Measurements from ENCODE around the gene ABCC4. TPM values are rescaled to one million over a fixed set of nuclear protein-coding genes. Genes with fewer than 3 reads are reported as not detected.
A peak's percentile ranks its signal among the peaks of the same experiment; 100 is the strongest.

ABCC4 gene
- polyA plus RNA-seq, 1 donor = 15.1 TPM

GRCh38 chr13:95325485-95325884, 24.2 kb upstream of the ABCC4 start:
- Histone ChIP-seq H3K4me3 (ENCODE audit: low read length) (no peak overlapping the region), H3K36me3 (ENCODE audit: control insufficient read depth, insufficient read depth, low read length) (no peaks in the 10 kb centered on the region), H3K27ac (ENCODE audit: low read length) (no peak overlapping the region), H3K4me1 (ENCODE audit: control insufficient read depth, insufficient read depth, low read length) (no peaks in the 10 kb centered on the region), H3K9me3 (ENCODE audit: control insufficient read depth, low read depth, low read length) (no peaks in the 10 kb centered on the region), H3K27me3 (ENCODE audit: control insufficient read depth, insufficient read depth, low read length) (no peaks in the 10 kb centered on the region)
- no CpG with 5 or more reads among the region's 3 CpGs for WGBS (ENCODE audit: insufficient coverage, low lambda C conversion rate)
- DNase-seq = no peak

- WGBS (ENCODE audit: insufficient coverage, low lambda C conversion rate) = no CpG with 5 or more reads among the region's 16 CpGs
- Histone ChIP-seq H3K4me3 (ENCODE audit: low read length) (no peak overlapping the region), H3K36me3 (ENCODE audit: control insufficient read depth, insufficient read depth, low read length) (no peaks in the 10 kb centered on the region), H3K27me3 (ENCODE audit: control insufficient read depth, insufficient read depth, low read length) (no peaks in the 10 kb centered on the region), H3K9me3 (ENCODE audit: control insufficient read depth, low read depth, low read length) (no peaks in the 10 kb centered on the region), H3K27ac (ENCODE audit: low read length) (no peak overlapping the region), H3K4me1 (ENCODE audit: control insufficient read depth, insufficient read depth, low read length) (no peaks in the 10 kb centered on the region)
- DNase-seq = no peak
Measured at GRCh38 chr13:95323930-95324662, 22.8 kb upstream of the ABCC4 start.

- Histone ChIP-seq H3K9me3 (ENCODE audit: control insufficient read depth, low read depth, low read length) (no peaks in the 10 kb centered on the region), H3K27ac (ENCODE audit: low read length) (no peak overlapping the region), H3K4me3 (ENCODE audit: low read length) (no peak overlapping the region), H3K4me1 (ENCODE audit: control insufficient read depth, insufficient read depth, low read length) (no peaks in the 10 kb centered on the region), H3K36me3 (ENCODE audit: control insufficient read depth, insufficient read depth, low read length) (no peaks in the 10 kb centered on the region), H3K27me3 (ENCODE audit: control insufficient read depth, insufficient read depth, low read length) (no peaks in the 10 kb centered on the region)
- no peak for DNase-seq
- 100% methylated on average over 2 of the region's 9 CpGs for WGBS (ENCODE audit: insufficient coverage, low lambda C conversion rate)
Measured at GRCh38 chr13:95319551-95320274, 18.5 kb upstream of the ABCC4 start.

GRCh38 chr13:95317039-95317989, 16.1 kb upstream of the ABCC4 start:
- H3K9me3 ChIP-seq (ENCODE audit: control insufficient read depth, low read depth, low read length) = no peaks in the 10 kb centered on the region
- no peak for DNase-seq

GRCh38 chr13:95315752-95316151, 14.5 kb upstream of the ABCC4 start:
- H3K9me3 ChIP-seq (ENCODE audit: control insufficient read depth, low read depth, low read length) = no peaks in the 10 kb centered on the region
- no peak overlapping the region for H3K27ac ChIP-seq (ENCODE audit: low read length)
- H3K36me3 ChIP-seq (ENCODE audit: control insufficient read depth, insufficient read depth, low read length) = no peaks in the 10 kb centered on the region
- no peak overlapping the region for H3K4me3 ChIP-seq (ENCODE audit: low read length)
- no peaks in the 10 kb centered on the region for H3K4me1 ChIP-seq (ENCODE audit: control insufficient read depth, insufficient read depth, low read length)
- no peaks in the 10 kb centered on the region for H3K27me3 ChIP-seq (ENCODE audit: control insufficient read depth, insufficient read depth, low read length)
- WGBS (ENCODE audit: insufficient coverage, low lambda C conversion rate) = no CpG with 5 or more reads among the region's 3 CpGs
- no peak for DNase-seq

More at GRCh38 chr13:95317039-95317989, 16.1 kb upstream of the ABCC4 start:
- H3K27ac ChIP-seq (ENCODE audit: low read length) = no peak overlapping the region
- no peaks in the 10 kb centered on the region for H3K4me1 ChIP-seq (ENCODE audit: control insufficient read depth, insufficient read depth, low read length)
- H3K36me3 ChIP-seq (ENCODE audit: control insufficient read depth, insufficient read depth, low read length) = no peaks in the 10 kb centered on the region
- WGBS (ENCODE audit: insufficient coverage, low lambda C conversion rate) = 100% methylated on average over 1 of the region's 12 CpGs
- no peaks in the 10 kb centered on the region for H3K27me3 ChIP-seq (ENCODE audit: control insufficient read depth, insufficient read depth, low read length)
- no peak overlapping the region for H3K4me3 ChIP-seq (ENCODE audit: low read length)

- H3K9me3 ChIP-seq (ENCODE audit: control insufficient read depth, low read depth, low read length) = no peaks in the 10 kb centered on the region
- no peak for DNase-seq
- WGBS (ENCODE audit: insufficient coverage, low lambda C conversion rate) = no CpG with 5 or more reads among the region's 6 CpGs
- H3K27me3 ChIP-seq (ENCODE audit: control insufficient read depth, insufficient read depth, low read length) = no peaks in the 10 kb centered on the region
- no peak overlapping the region for H3K4me3 ChIP-seq (ENCODE audit: low read length)
- H3K4me1 ChIP-seq (ENCODE audit: control insufficient read depth, insufficient read depth, low read length) = peaks cover 18% of the 10 kb centered on the region
- no peaks in the 10 kb centered on the region for H3K36me3 ChIP-seq (ENCODE audit: control insufficient read depth, insufficient read depth, low read length)
- H3K27ac ChIP-seq (ENCODE audit: low read length) = no peak overlapping the region
Measured at GRCh38 chr13:95307507-95307906, 6.3 kb upstream of the ABCC4 start.

- no CpG with 5 or more reads among the region's 2 CpGs for WGBS (ENCODE audit: insufficient coverage, low lambda C conversion rate)
- Histone ChIP-seq H3K4me1 (ENCODE audit: control insufficient read depth, insufficient read depth, low read length) (peaks cover 29% of the 10 kb centered on the region), H3K27ac (ENCODE audit: low read length) (peak overlapping the region; percentile 78), H3K9me3 (ENCODE audit: control insufficient read depth, low read depth, low read length) (no peaks in the 10 kb centered on the region), H3K27me3 (ENCODE audit: control insufficient read depth, insufficient read depth, low read length) (no peaks in the 10 kb centered on the region), H3K4me3 (ENCODE audit: low read length) (no peak overlapping the region), H3K36me3 (ENCODE audit: control insufficient read depth, insufficient read depth, low read length) (no peaks in the 10 kb centered on the region)
- peak; percentile 28 to 54 for DNase-seq
Measured at GRCh38 chr13:95304453-95304852, 3.2 kb upstream of the ABCC4 start.

- Histone ChIP-seq H3K27ac (ENCODE audit: low read length) (peak overlapping the region; percentile 56), H3K4me3 (ENCODE audit: low read length) (peak overlapping the region; percentile 72), H3K9me3 (ENCODE audit: control insufficient read depth, low read depth, low read length) (no peaks in the 10 kb centered on the region), H3K4me1 (ENCODE audit: control insufficient read depth, insufficient read depth, low read length) (peaks cover 42% of the 10 kb centered on the region), H3K27me3 (ENCODE audit: control insufficient read depth, insufficient read depth, low read length) (no peaks in the 10 kb centered on the region), H3K36me3 (ENCODE audit: control insufficient read depth, insufficient read depth, low read length) (no peaks in the 10 kb centered on the region)
- no peak for DNase-seq
- WGBS (ENCODE audit: insufficient coverage, low lambda C conversion rate) = no CpG with 5 or more reads among the region's 13 CpGs
Measured at GRCh38 chr13:95301968-95302393, 730 bp upstream of the ABCC4 start.

GRCh38 chr13:95300625-95301182, 547 bp downstream of the ABCC4 start:
- peak overlapping the region; percentile 19 for H3K27ac ChIP-seq (ENCODE audit: low read length)
- H3K27me3 ChIP-seq (ENCODE audit: control insufficient read depth, insufficient read depth, low read length) = no peaks in the 10 kb centered on the region
- H3K36me3 ChIP-seq (ENCODE audit: control insufficient read depth, insufficient read depth, low read length) = no peaks in the 10 kb centered on the region
- no CpG with 5 or more reads among the region's 45 CpGs for WGBS (ENCODE audit: insufficient coverage, low lambda C conversion rate)
- DNase-seq = peak; percentile 40 to 73
- no peaks in the 10 kb centered on the region for H3K9me3 ChIP-seq (ENCODE audit: control insufficient read depth, low read depth, low read length)
- peaks cover 45% of the 10 kb centered on the region for H3K4me1 ChIP-seq (ENCODE audit: control insufficient read depth, insufficient read depth, low read length)
- H3K4me3 ChIP-seq (ENCODE audit: low read length) = peak overlapping the region; percentile 53
